GM19035 (cell line): ENCODE measurements around the gene GLYATL1.

Source experiments
- ATAC-seq: cut with Tn5 transposase; IDR thresholded peaks from one replicate; pipeline ENCODE4 v1.9.1; 2021; ENCODE audit not compliant: unreplicated experiment

GLYATL1 gene, protein sequence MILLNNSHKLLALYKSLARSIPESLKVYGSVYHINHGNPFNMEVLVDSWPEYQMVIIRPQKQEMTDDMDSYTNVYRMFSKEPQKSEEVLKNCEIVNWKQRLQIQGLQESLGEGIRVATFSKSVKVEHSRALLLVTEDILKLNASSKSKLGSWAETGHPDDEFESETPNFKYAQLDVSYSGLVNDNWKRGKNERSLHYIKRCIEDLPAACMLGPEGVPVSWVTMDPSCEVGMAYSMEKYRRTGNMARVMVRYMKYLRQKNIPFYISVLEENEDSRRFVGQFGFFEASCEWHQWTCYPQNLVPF

DNA sequence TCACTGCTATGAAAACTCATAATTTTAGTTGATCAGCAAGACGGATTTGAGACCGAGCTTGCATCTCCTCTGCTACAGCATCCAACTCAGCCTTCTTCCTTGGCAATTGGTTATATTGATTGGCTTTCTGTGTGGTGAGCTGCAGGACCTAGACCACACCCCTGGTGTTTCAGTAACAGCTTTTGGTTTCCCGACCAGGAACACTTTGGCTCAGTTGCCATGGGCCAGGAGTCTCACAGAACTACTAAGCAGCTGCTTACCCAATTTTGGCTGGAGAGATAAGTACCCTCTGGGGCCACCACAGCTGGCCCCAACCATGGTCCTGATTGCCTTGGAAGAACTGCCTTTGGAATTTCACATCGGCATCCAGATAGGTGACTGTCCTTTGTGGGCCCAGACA is at the start of gene GLYATL1:
GLYATL1 (plus strand) TSS at position 212 of the 400 bp plus-strand sequence. CDS start 7,600 bp downstream, outside the sequence.
- no peak for ATAC-seq

GRCh38 chr11:58893899-58894298 is 45.4 kb upstream of the GLYATL1 start:
- no peak for ATAC-seq

DNA sequence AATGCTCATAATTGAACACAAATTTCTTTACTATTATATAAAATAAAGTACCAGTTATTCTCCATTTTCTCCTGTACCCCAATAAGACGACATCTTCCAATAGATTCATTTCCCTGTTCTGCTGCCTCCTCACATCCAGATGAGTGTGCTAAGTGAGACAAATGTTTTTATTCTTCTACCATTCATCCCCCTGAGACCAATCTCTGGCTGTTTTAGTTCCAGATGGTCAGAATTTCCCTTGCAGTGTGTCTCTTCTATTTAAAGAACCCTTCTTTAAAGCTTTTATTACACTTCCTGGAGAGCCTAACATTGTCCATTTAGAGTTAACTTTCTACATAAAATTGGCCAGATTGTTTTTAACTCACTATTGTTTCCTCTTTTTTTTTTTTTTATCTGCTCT is 41.2 kb upstream of the GLYATL1 start:
- no peak for ATAC-seq

DNA sequence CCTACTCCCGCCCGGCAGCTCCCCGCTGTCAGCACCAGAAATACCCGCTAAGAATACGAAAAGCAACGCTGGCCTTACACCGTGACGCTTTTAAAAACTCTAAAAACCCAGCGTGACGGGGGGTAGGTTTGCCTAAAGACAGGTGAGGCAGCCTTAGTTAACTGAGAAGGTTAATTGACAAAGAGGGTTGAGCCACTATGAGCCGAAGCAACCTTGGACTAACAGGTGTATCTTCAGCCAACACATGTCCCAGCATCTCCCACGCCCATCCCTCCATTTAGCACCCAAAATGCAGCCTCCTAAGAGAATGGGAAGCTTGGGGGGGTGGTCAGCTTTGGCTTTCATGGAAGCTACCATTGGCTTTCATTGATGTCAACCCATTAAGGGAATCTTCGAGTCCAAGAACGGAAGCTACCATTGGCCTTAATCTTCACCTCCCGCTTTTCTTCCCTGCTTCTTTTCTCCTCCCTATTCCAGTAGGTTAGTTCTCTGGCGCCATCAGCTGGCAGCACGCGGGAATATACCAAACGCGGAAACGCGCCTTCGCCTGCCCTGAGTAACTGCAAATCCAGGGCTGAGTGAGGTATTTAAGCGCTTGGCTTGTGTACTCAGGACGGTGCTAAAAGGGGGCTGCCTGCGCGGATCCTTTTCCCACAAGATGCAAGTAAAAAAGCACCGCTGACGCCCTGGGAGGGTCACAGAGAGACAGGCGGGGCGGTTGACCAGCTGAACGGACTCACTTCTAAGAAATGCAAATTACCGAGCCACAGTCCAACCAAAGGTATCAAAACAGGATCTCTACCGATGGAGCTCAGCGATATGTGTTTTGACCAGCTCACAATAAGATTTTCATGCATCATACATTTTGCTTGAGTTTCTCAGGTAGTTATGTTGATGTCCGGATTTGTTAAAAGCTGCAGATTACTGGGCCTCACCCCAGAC is 38.5 kb upstream of the GLYATL1 start:
- ATAC-seq: peak; percentile 66

DNA sequence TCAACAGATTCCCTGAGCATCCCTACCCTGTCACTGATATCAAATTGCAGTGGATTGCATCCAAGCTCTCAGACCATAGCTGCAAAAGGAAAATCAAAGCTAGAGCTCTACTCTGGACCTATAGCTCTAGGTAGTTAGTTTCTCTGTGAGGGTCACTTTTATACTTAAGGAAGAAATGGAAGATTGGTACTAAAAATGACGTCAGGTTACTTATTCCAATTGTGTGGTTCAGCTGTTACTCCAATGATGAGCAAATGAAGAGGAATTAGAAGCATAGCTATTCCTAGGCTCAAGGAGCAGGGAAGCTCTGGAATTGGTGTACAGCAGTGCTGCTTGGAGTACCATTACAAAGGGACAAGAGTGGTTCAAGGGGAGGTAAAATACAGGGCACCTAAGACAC is 36.4 kb upstream of the GLYATL1 start:
- ATAC-seq: no peak

DNA sequence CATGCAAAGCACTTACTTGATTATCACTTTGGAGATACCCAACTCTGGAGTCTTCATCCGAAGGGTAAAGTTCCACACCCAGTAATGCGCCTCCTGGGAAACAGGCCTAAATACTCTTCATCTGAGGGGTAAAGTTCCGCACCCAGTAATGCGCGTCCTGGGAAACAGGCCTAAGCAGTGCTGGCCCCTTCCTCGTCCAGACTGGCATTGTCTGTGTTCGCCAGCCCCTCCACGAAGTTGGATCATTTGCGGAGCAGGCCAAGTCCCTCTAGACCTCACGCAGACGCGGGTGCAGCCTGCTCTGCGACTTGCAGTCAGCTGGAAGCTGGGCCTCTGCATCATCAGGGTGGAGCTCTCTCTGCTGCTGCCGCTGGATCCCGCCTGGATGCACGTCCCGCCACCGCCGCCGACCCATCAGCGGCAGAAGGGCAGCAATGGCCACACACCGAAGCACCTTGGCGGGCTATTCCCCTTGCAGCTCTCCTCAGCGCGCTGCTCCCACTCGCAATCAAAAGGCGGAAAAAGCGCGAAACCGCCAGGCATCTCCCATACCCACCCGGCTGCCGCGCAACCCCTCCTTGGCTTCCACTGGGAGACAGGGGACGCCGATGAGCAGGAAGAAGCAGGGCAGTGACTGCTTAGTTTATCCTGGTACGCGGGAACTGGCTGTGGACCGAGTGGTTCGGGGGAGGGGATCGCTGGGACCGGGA is 34.1 kb upstream of the GLYATL1 start:
- no peak for ATAC-seq

- ATAC-seq: no peak
Measured at GRCh38 chr11:58905721-58906547, 33.4 kb upstream of the GLYATL1 start.

GRCh38 chr11:58907780-58908179 is 31.5 kb upstream of the GLYATL1 start:
- ATAC-seq: no peak

DNA sequence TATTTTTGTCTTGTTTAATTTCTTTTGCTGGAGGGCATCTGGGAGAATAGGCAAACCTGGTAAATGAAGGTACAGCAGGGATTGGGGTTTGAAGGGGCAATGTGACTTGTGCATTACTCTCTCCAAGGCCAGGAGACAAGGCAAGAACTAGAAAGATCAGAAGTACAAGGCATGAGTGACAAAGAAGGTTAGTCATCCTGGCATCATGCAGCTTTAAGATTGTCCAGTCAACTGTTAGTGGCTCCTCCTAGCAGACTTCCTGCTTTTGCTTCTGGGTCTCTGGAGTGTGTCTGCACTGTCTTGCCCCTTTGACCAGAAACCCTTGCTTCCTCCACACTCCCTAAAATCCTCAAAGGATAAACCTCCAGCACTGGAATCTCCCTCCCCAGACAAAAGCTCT is 27.2 kb upstream of the GLYATL1 start:
- no peak for ATAC-seq

GRCh38 chr11:58913685-58914084 is 25.6 kb upstream of the GLYATL1 start:
- no peak for ATAC-seq

GRCh38 chr11:58914821-58915543 is 24.3 kb upstream of the GLYATL1 start:
- no peak for ATAC-seq

DNA sequence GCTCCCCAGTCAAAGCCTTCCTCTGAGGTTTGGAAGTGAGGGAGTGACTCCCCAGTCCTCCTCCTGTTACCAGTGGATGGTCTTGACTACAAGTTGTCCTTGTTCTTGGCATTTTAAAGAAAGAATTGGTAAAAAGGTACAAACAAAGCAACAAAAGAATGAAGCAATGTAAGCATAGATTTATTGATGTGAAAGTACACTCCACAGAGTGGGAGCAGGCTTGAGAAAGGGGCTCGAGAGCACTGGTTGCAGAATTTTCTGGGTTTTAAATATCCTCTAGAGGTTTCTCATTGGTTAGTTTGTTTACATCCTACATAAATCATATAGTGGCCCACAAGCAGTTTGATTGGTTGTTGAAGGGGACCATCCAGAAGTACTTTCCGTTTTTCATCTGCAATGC is 22.7 kb upstream of the GLYATL1 start:
- no peak for ATAC-seq

GRCh38 chr11:58917159-58917783 is 22.0 kb upstream of the GLYATL1 start:
- no peak for ATAC-seq

- ATAC-seq: no peak
Measured at GRCh38 chr11:58919561-58919960, 19.7 kb upstream of the GLYATL1 start.

GRCh38 chr11:58919980-58920379 is 19.3 kb upstream of the GLYATL1 start:
- ATAC-seq: no peak

- no peak for ATAC-seq
Measured at GRCh38 chr11:58921778-58922390, 17.4 kb upstream of the GLYATL1 start.

DNA sequence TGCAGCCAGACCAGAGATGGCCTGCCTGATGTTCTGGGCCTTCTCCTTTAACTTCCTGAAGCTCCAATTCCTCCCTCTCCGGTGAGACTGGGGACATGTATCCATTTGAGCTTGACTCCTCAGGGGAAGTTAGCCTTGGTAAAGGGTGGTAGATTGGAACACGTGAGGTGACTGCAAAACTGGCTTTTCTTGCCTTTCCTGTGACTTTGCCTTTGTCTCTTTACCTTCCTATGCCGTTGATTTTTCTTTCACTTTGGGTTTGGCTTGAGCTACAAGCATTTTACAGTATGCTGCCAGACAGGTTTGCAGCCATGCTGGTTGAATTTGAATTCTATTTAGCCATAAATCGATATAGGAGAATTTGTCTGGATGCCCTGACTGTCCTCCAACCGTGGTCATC is 16.8 kb upstream of the GLYATL1 start:
- no peak for ATAC-seq

GRCh38 chr11:58923300-58923788 is 15.9 kb upstream of the GLYATL1 start:
- peak; percentile 85 for ATAC-seq

- no peak for ATAC-seq
Measured at GRCh38 chr11:58924230-58924629, 15.1 kb upstream of the GLYATL1 start.
